Neuronal stem cell (in vitro differentiated cells): Measurements from ENCODE around the gene HS3ST3A1.
A peak's percentile ranks its signal among the peaks of the same experiment; 100 is the strongest.

Experiments used
- DNase-seq: peaks from one replicate; pipeline ENCODE4 v3.0.0-alpha.2; 2013; ENCODE audit warnings: low spot score
- H2AFZ ChIP-seq: one replicate; pipeline ENCODE4 v1.6.1; 2013; ENCODE audit warnings: mild to moderate bottlenecking, low read length, inconsistent platforms
- H2AK5ac ChIP-seq: 2 replicates; pipeline ENCODE4 v1.6.1; 2013; ENCODE audit warnings: low read depth, mild to moderate bottlenecking, inconsistent platforms, low read length, moderate library complexity, mixed read lengths
- H2BK120ac ChIP-seq: 2 replicates; pipeline ENCODE4 v1.6.1; 2013; ENCODE audit warnings: low read depth, mild to moderate bottlenecking, inconsistent platforms, low read length, moderate library complexity, mixed read lengths
- H2BK12ac ChIP-seq: one replicate; pipeline ENCODE4 v1.6.1; 2013; ENCODE audit warnings: low read length, inconsistent platforms
- H2BK15ac ChIP-seq: 2 replicates; pipeline ENCODE4 v1.6.1; 2013; ENCODE audit warnings: mild to moderate bottlenecking, low read length, inconsistent platforms, mixed read lengths
- H2BK5ac ChIP-seq: one replicate; pipeline ENCODE4 v1.6.1; 2013; ENCODE audit warnings: inconsistent platforms, mild to moderate bottlenecking, low read length, moderate library complexity
- H3K14ac ChIP-seq: one replicate; pipeline ENCODE4 v1.6.1; 2013; ENCODE audit warnings: low read length, inconsistent platforms
- H3K18ac ChIP-seq: 2 replicates; pipeline ENCODE4 v1.6.1; 2013; ENCODE audit warnings: low read length, inconsistent platforms
- H3K23ac ChIP-seq: 2 replicates; pipeline ENCODE4 v1.6.1; 2013; ENCODE audit warnings: low read depth, mild to moderate bottlenecking, mixed read lengths, low read length, inconsistent platforms; ENCODE audit not compliant: poor library complexity
- H3K27ac ChIP-seq: replicated peaks from 3 replicates; pipeline ENCODE4 v1.5.1; 2013; ENCODE audit warnings: low read length, inconsistent platforms
- H3K27me3 ChIP-seq, 3 experiments: 2 replicates each; pipeline ENCODE4 v1.6.1; 2013; ENCODE audit warnings: low read length in 3 of 3, mild to moderate bottlenecking in 2 of 3, inconsistent platforms in 1 of 3, low read depth in 1 of 3, mixed read lengths in 1 of 3, moderate library complexity in 1 of 3; ENCODE audit not compliant: control insufficient read depth in 3 of 3, insufficient read depth in 3 of 3
- H3K36me3 ChIP-seq, 2 donors: replicated peaks in 1 of 2; 2 replicates each; pipeline ENCODE4 v1.6.1; 2013; ENCODE audit warnings: low read length in 2 of 2; ENCODE audit not compliant: control insufficient read depth in 2 of 2, insufficient read depth in 2 of 2
- H3K4ac ChIP-seq: 2 replicates; pipeline ENCODE4 v1.6.1; 2013; ENCODE audit warnings: inconsistent platforms, mild to moderate bottlenecking, low read length, moderate library complexity
- H3K4me1 ChIP-seq, 2 donors: 1 replicate in 1 of 2; 2 replicates in 1 of 2; pipeline ENCODE4 v1.6.1; 2013; ENCODE audit warnings: low read length in 2 of 2, low read depth in 1 of 2; ENCODE audit not compliant: control insufficient read depth in 2 of 2, insufficient read depth in 1 of 2
- H3K4me2 ChIP-seq: one replicate; pipeline ENCODE4 v1.6.1; 2013; ENCODE audit warnings: mild to moderate bottlenecking, low read length, inconsistent platforms; ENCODE audit not compliant: insufficient read depth, poor library complexity, severe bottlenecking
- H3K4me3 ChIP-seq, 2 donors: 2 replicates each; pipeline ENCODE4 v1.5.1; 2013; ENCODE audit warnings: low read length in 2 of 2, mild to moderate bottlenecking in 2 of 2, inconsistent platforms in 1 of 2, moderate library complexity in 1 of 2
- H3K79me1 ChIP-seq: one replicate; pipeline ENCODE4 v1.6.1; 2013; ENCODE audit warnings: low read depth, mild to moderate bottlenecking, inconsistent platforms, low read length, moderate library complexity
- H3K9ac ChIP-seq: one replicate; pipeline ENCODE4 v1.6.1; 2013; ENCODE audit warnings: mild to moderate bottlenecking, low read depth, low read length, inconsistent platforms; ENCODE audit not compliant: poor library complexity
- H3K9me3 ChIP-seq, 2 donors: replicated peaks in 1 of 2; 2 replicates each; pipeline versions ENCODE3 to v1.6.1; 2013; ENCODE audit warnings: low read length in 2 of 2, mild to moderate bottlenecking in 2 of 2, inconsistent platforms in 1 of 2, low read depth in 1 of 2, mixed read lengths in 1 of 2, moderate library complexity in 1 of 2; ENCODE audit not compliant: control insufficient read depth in 2 of 2, insufficient read depth in 1 of 2
- H4K8ac ChIP-seq: one replicate; pipeline ENCODE4 v1.6.1; 2013; ENCODE audit warnings: low read depth, mild to moderate bottlenecking, inconsistent platforms, low read length, moderate library complexity
- H4K91ac ChIP-seq: one replicate; pipeline ENCODE4 v1.6.1; 2013; ENCODE audit warnings: low read length, low read depth, mild to moderate bottlenecking, inconsistent platforms; ENCODE audit not compliant: poor library complexity
- WGBS, 2 donors: extraction: QIAGEN DNeasy Blood & Tissue Kit; methylation state at CpG; one replicate each; pipeline ENCODE4 v1.1.7; 2013; ENCODE audit warnings: missing lambda C conversion rate in 2 of 2, mixed read lengths in 1 of 2; ENCODE audit not compliant: insufficient read length in 2 of 2, insufficient replicate concordance in 1 of 2; ENCODE audit errors: extremely low coverage in 2 of 2; 5-methylcytosine and 5-hydroxymethylcytosine counted together

The HS3ST3A1 gene

DNA sequence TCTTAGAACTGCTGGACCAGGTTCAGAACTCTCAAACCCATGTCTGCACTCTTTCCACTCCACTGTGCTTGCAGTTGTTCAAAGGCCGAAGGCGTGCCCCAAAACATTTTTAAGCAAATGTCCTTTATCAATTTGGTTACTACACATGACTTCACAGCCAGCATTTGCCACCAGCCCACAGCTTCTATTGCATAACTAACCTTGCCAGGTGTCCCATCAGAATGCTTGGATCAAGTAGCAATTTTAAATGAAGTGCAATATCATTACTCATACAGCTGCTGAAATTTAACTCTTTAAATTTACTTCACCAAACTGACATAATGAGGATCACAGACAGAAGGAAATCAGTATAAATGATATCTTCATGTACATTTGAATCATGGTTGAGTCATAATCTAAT lies 29.8 kb upstream of the HS3ST3A1 start:
- no CpG with 5 or more reads among the region's 2 CpGs for WGBS, 2 donors
- Histone ChIP-seq H3K9me3 (no peaks in the 10 kb centered on the region), H2BK12ac (no peak overlapping the region)

DNA sequence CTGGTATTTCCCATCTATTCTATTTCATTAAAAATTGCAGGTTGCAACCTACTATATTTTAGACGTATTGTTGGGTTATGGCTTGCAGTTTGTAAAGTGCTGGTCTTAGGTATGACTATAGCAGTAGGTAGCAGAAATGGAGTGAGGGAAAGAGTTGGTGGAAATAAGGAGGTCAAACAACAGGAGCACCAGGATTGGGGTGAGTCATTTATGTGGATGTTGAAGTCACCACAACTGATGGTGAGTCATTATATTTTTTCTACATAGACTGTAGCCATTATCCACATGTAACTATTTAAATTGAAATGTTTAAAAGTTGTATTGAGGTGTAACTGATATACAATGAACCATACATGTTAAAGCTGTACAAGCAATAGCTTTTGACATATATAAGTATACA lies 25.0 kb upstream of the HS3ST3A1 start:
- Histone ChIP-seq H3K18ac (no peak overlapping the region), H3K23ac (no peak overlapping the region), H3K4me1 (no peaks in the 10 kb centered on the region), H2AFZ (no peak overlapping the region), H2BK5ac (no peak overlapping the region), H3K14ac (no peak overlapping the region), H2BK15ac (no peak overlapping the region), H3K9me3 (peaks cover 1 to 4% of the 10 kb centered on the region in 2 donors), H3K4me3 (no peak overlapping the region), H4K91ac (no peak overlapping the region), H3K79me1 (no peaks in the 10 kb centered on the region), H3K36me3 (no peaks in the 10 kb centered on the region), H3K4me2 (no peak overlapping the region), H3K27ac (no peak overlapping the region), H3K4ac (no peak overlapping the region), H3K27me3 (no peaks in the 10 kb centered on the region), H2BK12ac (no peak overlapping the region), H2BK120ac (no peak overlapping the region), H3K9ac (no peak overlapping the region), H4K8ac (no peak overlapping the region), H2AK5ac (no peak overlapping the region)
- DNase-seq: no peak
- WGBS, 2 donors: no CpG with 5 or more reads among the region's 1 CpG

More for the DNA sequence above, 29.8 kb upstream of the HS3ST3A1 start:
- no peak overlapping the region for H2AFZ ChIP-seq
- H3K9ac ChIP-seq: no peak overlapping the region
- no peak overlapping the region for H2BK5ac ChIP-seq
- no peak overlapping the region for H2BK120ac ChIP-seq
- no peak overlapping the region for H3K4me3 ChIP-seq
- H3K4me1 ChIP-seq: peaks cover 0 to 2% of the 10 kb centered on the region in 2 donors
- no peak overlapping the region for H3K18ac ChIP-seq
- no peak overlapping the region for H3K4ac ChIP-seq
- H3K4me2 ChIP-seq: no peak overlapping the region
- no peaks in the 10 kb centered on the region for H3K27me3 ChIP-seq
- H2AK5ac ChIP-seq: no peak overlapping the region
- no peak for DNase-seq
- no peak overlapping the region for H4K8ac ChIP-seq
- no peak overlapping the region for H3K23ac ChIP-seq
- no peak overlapping the region for H2BK15ac ChIP-seq
- no peak overlapping the region for H4K91ac ChIP-seq
- no peak overlapping the region for H3K27ac ChIP-seq
- H3K36me3 ChIP-seq: no peaks in the 10 kb centered on the region
- no peak overlapping the region for H3K14ac ChIP-seq
- H3K79me1 ChIP-seq: no peaks in the 10 kb centered on the region

DNA sequence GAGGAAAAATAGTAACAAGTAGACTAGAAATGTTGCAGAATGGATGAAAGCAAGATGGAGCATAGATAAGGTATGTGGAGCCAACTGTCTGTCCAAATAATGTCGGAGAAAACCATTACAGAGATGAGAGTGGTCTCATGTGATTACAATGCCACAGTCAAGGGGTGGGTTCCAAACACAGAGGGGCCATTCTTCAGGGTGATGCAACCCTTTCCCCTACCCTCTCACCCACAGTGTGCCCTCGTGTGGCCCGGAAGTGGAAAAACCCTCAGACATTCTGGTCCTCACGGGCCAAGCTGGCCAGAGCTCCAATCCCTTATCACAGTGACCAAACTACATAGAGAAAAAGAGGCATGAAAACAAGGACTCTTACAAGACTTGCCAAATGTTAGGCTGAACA lies 17.7 kb upstream of the HS3ST3A1 start:
- no peak overlapping the region for H2AK5ac ChIP-seq
- WGBS, 2 donors: no CpG with 5 or more reads among the region's 4 CpGs
- no peak overlapping the region for H3K14ac ChIP-seq
- no peak overlapping the region for H3K18ac ChIP-seq
- H3K4me2 ChIP-seq: no peak overlapping the region
- H3K9me3 ChIP-seq: peaks cover 4 to 5% of the 10 kb centered on the region in 2 donors
- no peak overlapping the region for H3K27ac ChIP-seq
- H2BK15ac ChIP-seq: no peak overlapping the region
- H2AFZ ChIP-seq: peak overlapping the region; percentile 25
- no peak overlapping the region for H3K4me3 ChIP-seq
- no peaks in the 10 kb centered on the region for H3K27me3 ChIP-seq
- H2BK12ac ChIP-seq: no peak overlapping the region
- no peaks in the 10 kb centered on the region for H3K36me3 ChIP-seq
- H3K4ac ChIP-seq: no peak overlapping the region
- no peak overlapping the region for H4K91ac ChIP-seq
- no peak for DNase-seq
- no peaks in the 10 kb centered on the region for H3K4me1 ChIP-seq
- H4K8ac ChIP-seq: no peak overlapping the region
- no peak overlapping the region for H3K9ac ChIP-seq
- no peak overlapping the region for H2BK120ac ChIP-seq
- no peak overlapping the region for H2BK5ac ChIP-seq
- H3K79me1 ChIP-seq: no peaks in the 10 kb centered on the region
- no peak overlapping the region for H3K23ac ChIP-seq

DNA sequence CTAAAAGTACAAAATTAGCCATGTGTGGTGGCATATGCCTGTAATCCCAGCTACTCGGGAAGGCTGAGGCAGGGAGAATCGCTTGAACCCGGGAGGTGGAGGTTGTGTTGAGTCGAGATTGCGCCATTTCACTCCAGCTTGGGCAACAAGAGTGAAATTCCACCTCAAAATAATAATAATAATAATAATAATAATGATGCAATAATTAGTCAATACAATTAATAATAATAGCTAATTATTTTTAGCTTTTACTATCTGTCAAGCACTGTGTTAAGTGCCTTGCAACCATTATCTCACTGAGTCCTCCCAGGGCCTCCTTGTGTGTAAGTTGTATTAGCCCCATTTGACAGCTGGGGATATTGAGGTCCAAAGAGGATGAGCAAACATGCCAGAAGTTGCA lies 14.3 kb upstream of the HS3ST3A1 start:
- no CpG with 5 or more reads among the region's 5 CpGs for WGBS, 2 donors
- Histone ChIP-seq H2AFZ (no peak overlapping the region), H3K4me3 (no peak overlapping the region), H2AK5ac (no peak overlapping the region), H3K27ac (no peak overlapping the region), H3K4me2 (no peak overlapping the region), H3K4ac (no peak overlapping the region), H3K23ac (no peak overlapping the region), H3K14ac (no peak overlapping the region), H3K79me1 (no peaks in the 10 kb centered on the region), H3K27me3 (no peaks in the 10 kb centered on the region), H3K9ac (no peak overlapping the region), H3K9me3 (peaks cover 4% of the 10 kb centered on the region in 2 donors), H3K18ac (no peak overlapping the region), H3K36me3 (no peaks in the 10 kb centered on the region), H2BK15ac (no peak overlapping the region), H3K4me1 (no peaks in the 10 kb centered on the region), H2BK5ac (no peak overlapping the region), H2BK120ac (no peak overlapping the region), H2BK12ac (no peak overlapping the region), H4K91ac (no peak overlapping the region), H4K8ac (no peak overlapping the region)
- DNase-seq: no peak
